Adrenal gland (tissue), 5 donors: ENCODE measurements around the gene NUP188.

Experiments
- POLR2A ChIP-seq, 2 donors: fragments of 450-650 bp; IDR thresholded peaks; one replicate each; pipeline ENCODE4 v1.6.1; 2017; ENCODE audit warnings: antibody characterized with exemption in 2 of 2, mild to moderate bottlenecking in 2 of 2, moderate library complexity in 1 of 2
- TF ChIP-seq, protein P1 (sequence below), 6 experiments: fragments of 450-650 bp in 4 of 6; fragments of 200-600 bp in 2 of 6; sonication (generic) in 1 of 6; IDR thresholded peaks; 1 replicate in 5 of 6; 2 replicates in 1 of 6; pipeline versions ENCODE4 v1.5.1 to v1.8.0; 2016 to 2021; ENCODE audit warnings: antibody characterized with exemption in 6 of 6, mild to moderate bottlenecking in 2 of 6, moderate library complexity in 1 of 6
- donor health status: DM: no; HTN: no; CAD: no.

- TF ChIP-seq, protein P1, sequence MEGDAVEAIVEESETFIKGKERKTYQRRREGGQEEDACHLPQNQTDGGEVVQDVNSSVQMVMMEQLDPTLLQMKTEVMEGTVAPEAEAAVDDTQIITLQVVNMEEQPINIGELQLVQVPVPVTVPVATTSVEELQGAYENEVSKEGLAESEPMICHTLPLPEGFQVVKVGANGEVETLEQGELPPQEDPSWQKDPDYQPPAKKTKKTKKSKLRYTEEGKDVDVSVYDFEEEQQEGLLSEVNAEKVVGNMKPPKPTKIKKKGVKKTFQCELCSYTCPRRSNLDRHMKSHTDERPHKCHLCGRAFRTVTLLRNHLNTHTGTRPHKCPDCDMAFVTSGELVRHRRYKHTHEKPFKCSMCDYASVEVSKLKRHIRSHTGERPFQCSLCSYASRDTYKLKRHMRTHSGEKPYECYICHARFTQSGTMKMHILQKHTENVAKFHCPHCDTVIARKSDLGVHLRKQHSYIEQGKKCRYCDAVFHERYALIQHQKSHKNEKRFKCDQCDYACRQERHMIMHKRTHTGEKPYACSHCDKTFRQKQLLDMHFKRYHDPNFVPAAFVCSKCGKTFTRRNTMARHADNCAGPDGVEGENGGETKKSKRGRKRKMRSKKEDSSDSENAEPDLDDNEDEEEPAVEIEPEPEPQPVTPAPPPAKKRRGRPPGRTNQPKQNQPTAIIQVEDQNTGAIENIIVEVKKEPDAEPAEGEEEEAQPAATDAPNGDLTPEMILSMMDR (IDR thresholded peaks at IDR 0.05), result no peak
- TF ChIP-seq POLR2A (IDR thresholded peaks at IDR 0.05), result no peak
Observed at GRCh38 chr9:129054163-129054851, 106.8 kb downstream of the NUP188 start.
